ENCODE measurements around the gene IRAK1. TPM values are rescaled to one million over a fixed set of nuclear protein-coding genes. Genes with fewer than 3 reads are reported as not detected.
"Not testable (repeated sequence)": the region's sequence is repeated elsewhere in the genome, so short reads cannot be mapped to it uniquely, and the experiment has no call there.

IRAK1 gene
- total RNA-seq, 1 donor from 2014 or later: 106 TPM

DNA sequence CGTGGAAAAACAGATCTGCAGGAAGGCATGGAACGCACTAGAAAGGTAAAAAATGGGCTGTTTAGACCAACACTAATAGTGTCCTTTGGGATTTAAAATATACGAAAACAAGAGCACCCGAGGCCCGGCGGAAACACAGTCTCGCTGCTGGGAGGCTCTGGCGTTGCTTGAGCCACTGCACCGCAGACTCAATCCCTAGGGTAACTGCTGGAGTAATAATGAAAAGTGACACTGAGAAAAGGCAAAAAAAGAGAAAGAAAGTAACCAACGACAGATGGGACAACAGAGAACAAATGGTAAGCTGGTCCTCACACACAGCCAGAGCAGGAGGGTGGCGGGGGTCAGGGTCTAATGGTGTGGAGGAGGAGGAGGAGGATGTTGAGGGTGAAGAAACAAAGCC is 15.4 kb downstream of the IRAK1 start:
- DNase-seq (ENCODE audit: extremely low read depth, low read depth, low spot score): no peak

DNA sequence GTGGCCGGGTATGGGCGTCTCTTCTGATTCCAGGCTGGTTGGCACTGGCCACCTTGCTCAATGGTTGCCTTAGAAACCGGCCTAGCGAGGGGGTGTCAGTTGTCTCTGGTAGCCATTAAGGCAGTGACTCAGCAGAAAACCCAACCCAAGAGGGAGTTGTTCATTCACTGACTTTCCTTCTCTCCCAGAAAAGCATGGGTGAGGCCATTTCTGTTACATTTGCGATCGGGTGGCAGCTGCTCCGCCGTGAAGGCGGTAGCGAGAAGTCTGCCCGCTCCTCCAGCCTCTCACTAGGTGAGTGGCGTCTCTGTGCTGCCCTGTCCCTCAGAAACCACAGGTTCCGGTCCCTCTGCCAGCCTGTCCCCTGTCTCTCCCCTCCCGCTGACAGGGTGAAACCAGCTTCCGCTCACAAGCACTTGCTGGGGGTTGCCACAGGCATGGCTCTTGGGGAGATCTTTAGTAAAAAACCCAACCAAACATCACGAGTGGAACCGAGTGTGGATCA is 17.4 kb downstream of the IRAK1 start:
- DNase-seq (ENCODE audit: extremely low read depth, low read depth, low spot score): no peak

DNA sequence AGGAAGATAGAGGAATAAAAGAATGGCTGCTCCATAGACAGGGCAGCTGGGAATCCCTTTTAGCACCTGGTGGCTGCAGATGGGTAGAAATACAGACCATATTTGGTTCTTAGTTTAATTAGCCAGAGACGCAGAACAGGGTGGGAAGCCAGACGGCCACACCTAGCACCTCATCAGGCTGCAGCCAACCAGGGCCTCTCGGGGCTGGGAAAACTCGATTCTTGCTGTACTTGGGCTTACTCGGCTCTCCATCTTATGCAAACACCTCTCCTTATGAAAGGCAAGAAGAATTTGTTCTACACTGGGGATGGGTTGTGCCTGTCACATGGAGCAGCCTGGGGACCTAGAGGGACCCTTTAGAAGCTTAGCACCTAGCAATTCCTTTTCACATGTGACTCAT is 19.7 kb downstream of the IRAK1 start:
- DNase-seq (ENCODE audit: extremely low read depth, low read depth, low spot score): no peak

DNA sequence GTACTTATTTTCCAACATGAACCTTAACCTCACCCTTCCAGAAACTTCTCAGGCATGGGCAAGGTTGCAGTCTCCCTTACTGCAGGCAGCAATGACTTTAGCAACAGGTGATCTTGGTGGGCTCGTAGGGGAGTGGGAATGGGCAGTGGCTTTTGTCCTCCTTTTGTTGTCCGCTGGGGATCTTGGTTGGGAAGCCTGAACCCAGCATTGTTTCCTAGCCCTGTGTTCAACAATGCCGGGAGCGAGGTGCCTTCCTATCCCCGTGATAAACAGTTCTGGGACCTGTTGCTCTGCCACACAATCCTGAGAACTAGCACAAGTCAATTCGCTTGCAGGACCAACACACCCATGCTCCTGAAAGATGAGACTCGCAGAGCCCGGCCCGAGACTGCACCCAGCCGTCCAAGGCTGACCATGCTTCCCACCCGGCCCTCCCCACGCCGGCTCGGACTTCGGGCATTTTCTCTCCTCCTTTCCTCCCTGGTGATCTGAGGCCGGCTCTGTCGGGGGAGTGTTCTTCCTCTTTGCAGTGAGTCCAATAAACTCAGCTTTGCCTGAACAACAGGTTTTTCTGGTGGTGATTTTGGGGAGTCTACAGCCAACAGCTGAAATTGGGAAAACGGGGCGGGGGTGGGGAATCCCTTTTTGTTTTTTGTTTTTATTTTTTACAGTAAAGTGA is 20.2 kb downstream of the IRAK1 start:
- no peak for DNase-seq (ENCODE audit: extremely low read depth, low read depth, low spot score)

- no peak for DNase-seq (ENCODE audit: extremely low read depth, low read depth, low spot score)
Observed at GRCh38 chrX:153995504-153995903, 24.2 kb downstream of the IRAK1 start.

- not testable (repeated sequence) for DNase-seq (ENCODE audit: extremely low read depth, low read depth, low spot score)
Observed at GRCh38 chrX:153994398-153994797, 25.3 kb downstream of the IRAK1 start.

DNA sequence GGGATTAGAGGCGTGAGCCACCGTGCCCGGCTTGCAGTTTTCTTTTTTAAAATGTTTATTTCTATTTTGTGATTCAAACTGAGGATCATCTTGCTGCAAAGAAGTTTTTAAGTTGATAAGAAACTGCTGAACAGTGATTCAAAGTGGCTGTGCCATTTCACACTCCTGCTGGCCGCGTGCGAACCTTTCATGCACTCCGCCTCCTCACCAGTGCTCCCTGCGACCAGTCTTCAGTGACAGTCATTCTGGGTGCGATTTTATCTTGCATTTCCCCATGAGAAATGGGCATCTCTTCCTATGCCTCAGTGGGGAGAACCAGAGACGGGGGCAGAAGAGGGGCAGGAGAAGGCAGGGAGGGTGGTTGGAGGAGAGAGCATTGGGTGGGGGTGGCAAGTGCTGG is 25.7 kb downstream of the IRAK1 start:
- DNase-seq (ENCODE audit: extremely low read depth, low read depth, low spot score): no peak

GRCh38 chrX:153993079-153993478 is 26.6 kb downstream of the IRAK1 start:
- DNase-seq (ENCODE audit: extremely low read depth, low read depth, low spot score): no peak

DNA sequence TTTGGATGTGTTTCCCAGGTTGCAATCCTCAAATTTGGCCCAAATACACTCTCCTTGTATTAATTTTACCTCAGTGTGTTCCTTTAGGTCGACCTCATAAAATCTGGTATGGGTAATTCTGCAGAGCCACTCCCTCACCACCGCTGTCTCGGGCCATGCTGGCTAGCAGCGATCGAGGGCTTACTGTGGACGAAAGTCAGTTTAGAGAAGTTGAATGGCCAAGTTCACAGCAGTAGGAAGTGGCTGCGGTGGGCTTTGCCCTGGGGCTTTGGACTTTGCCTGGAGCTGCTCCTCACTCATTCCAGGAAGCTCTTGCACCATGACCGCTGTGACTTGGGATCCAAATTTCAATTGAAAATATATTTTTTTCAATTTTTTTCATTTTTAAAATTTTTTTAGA is 27.5 kb downstream of the IRAK1 start:
- DNase-seq (ENCODE audit: extremely low read depth, low read depth, low spot score): no peak

GRCh38 chrX:153991013-153991580 is 28.6 kb downstream of the IRAK1 start:
- no peak for DNase-seq (ENCODE audit: extremely low read depth, low read depth, low spot score)

- DNase-seq (ENCODE audit: extremely low read depth, low read depth, low spot score): no peak
Observed at GRCh38 chrX:153989973-153990655, 29.6 kb downstream of the IRAK1 start.

DNA sequence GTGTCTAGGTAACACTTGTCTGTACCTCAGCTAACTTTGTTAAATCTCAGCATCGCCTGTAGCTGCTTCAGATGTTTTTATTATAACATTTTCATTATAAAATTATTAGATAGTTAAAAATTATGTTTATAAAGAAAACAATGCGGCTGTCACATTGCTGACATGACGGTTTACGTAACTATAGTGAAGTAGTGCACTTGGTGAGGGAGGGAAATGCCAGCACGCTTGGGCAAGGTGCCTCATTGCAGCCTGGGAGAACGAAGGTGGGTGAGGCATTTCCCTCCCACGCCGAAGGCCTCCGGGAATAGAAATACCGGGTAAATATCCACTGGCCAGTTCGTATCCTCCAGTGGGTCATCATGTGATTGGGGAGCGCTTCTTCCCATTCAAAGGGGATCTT is 31.2 kb downstream of the IRAK1 start:
- DNase-seq (ENCODE audit: extremely low read depth, low read depth, low spot score): no peak

GRCh38 chrX:153984351-153985178 is 35.1 kb downstream of the IRAK1 start:
- DNase-seq (ENCODE audit: extremely low read depth, low read depth, low spot score): no peak

DNA sequence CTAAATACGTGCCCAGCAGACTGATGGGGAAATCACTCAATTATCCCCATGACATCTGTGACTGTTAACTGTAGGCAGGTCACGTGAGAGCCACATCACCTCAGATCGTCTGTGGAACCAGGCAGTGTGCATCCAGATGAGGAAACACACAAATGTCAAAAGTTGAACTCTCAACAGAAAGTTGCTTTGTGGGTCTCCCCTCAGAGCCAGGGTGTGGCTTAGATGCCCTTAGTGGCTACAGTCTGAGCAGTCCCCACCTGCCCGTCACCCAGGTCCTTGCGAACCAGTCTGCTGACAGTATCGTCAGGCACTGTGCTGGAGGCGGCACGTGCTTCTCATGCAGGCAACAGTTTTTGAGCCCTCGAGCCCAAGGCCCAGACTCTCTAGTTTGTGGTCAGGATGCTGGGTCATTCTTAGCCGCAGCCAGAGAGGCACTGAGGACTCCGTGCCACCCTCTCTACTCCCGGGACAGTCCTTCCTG is 36.3 kb downstream of the IRAK1 start:
- no peak for DNase-seq (ENCODE audit: extremely low read depth, low read depth, low spot score)

- DNase-seq (ENCODE audit: extremely low read depth, low read depth, low spot score): no peak
Observed at GRCh38 chrX:153981771-153982533, 37.8 kb downstream of the IRAK1 start.

DNA sequence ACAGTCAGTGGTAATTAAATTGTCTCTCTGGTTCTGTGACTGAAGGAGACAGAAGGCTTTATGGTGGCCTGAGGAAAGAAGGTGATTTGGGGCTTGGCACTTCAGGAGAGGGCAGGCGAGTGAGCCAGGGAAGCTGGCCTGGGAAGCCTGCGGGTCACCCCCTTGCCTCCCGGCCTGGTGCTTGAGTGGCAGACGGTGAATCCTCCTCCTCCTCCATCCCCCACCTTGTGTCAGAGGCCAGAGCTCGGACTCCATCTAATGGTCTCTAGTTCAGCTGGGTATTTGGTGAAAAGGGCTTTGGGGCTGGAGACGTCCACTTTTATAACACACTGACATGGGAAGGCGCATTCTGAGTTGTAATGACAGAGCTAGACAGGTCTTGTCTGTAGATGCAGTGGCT is 38.5 kb downstream of the IRAK1 start:
- DNase-seq (ENCODE audit: extremely low read depth, low read depth, low spot score): no peak

DNA sequence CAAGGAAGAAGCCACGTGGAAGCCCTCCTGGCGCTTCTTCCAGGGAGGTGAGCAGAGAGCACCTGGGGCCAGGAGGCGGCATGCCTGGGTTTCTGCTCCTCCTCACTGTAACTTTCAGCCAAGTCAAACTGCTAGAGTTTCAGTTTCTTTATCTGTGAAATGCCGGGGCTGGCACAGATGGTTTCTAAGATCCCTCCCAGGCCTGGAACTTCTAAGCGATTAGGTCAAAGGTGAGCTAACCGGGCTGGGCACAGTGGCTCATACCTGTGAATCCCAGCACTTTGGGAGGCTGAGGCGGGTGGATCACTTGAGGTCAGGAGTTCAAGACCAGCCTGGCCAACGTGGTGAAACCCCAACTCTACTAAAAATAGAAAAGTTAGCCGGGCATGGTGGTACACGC is 39.3 kb downstream of the IRAK1 start:
- not testable (repeated sequence) for DNase-seq (ENCODE audit: extremely low read depth, low read depth, low spot score)

DNA sequence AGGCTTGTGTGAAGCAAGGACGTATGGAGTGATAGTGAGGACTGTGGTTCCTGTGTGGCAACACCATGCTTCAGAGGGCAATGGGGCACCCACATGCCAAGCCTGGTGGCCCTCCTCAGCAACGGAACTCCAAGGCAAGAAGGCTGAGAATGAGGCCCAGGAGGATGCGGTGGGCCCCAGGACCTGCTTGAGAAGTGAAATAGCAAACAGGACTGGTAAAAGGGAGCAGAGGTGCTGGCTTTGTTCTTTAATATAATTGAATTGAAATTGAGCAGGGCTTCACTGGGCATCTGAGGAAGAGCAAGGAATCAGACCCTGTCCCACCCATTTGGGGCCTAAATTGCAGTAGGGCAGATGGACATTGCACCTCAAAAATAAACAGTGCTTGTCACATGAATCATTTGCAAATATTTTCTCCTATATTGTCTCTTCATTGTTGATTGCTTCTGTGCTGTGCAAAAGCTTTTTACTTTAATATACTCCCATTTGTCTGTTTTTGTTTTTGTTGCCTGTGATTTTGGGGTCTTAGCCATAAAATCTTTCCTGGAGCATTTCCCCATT is 44.9 kb downstream of the IRAK1 start:
- DNase-seq (ENCODE audit: extremely low read depth, low read depth, low spot score): no peak

DNA sequence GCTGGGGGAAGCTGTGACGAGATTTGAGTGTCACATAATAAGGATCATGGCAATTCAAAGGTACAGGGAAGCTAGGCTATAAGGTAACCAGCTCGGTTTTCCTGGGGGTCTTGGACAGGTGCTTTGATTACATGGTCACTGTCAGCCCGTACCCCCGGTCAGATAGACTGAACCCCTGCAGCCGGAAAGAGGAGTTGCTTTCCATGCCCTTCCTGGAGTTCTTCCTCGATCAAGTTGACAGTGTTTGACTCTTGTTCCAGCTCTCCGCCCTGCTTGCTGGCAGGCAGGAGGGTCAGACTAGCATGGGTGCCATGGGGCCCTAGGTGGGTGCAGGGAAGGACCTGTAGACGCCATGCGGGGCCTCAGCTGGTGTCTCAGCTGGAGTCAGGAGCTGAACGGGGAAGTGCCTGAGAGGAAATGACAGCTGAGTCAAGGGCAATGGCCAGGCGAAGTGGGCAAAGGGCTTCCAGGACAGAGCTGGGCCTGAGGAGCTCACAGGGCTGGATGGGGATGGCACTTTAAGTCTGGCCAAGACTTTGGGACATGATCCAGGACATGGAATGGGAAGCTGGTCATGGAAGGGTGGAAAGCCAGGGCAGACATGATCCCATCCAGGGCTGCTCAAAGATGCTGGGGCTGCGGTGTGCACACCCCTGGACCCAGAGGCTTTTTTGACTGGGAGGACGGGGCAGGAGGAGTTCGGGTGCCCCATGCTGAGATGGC is 45.5 kb downstream of the IRAK1 start:
- no peak for DNase-seq (ENCODE audit: extremely low read depth, low read depth, low spot score)
